Heart left ventricle (tissue), 13 donors: Measurements from ENCODE around the gene MPPED2.

ENCODE experiments used
- POLR2A ChIP-seq, 2 donors: fragments of 450-650 bp; IDR thresholded peaks; one replicate each; pipeline ENCODE4 v1.6.1; 2017; ENCODE audit warnings: antibody characterized with exemption in 2 of 2, mild to moderate bottlenecking in 2 of 2, moderate library complexity in 2 of 2
- TF ChIP-seq, protein P1 (sequence below), 12 donors: fragments of 200-600 bp; sonication (generic) in 4 of 12; IDR thresholded peaks; one replicate each; pipeline versions ENCODE4 v1.5.0 to v1.8.0; 2018 to 2022; ENCODE audit warnings: antibody characterized with exemption in 12 of 12, mild to moderate bottlenecking in 5 of 12
- donor health status: ischemic (EF 13 %, LVEDD 7.1; RV severe dilation, severe dysfunction).
- donor health status: DM: no; HTN: yes; CAD: no.
- donor health status: DM: no; HTN: no; CAD: no.
- donor health status: ischemic (EF 25% LVEDD 6.9; RV normal size, moderate dysfunction).
- donor health status: ischemic (EF 25% LVEDD 5.7; RV mildly dilated, moderate dysfunction).
- donor health status: ischemic (EF 35%, LVEDD 5.7; RV mildly dilated, moderate dysfunction).
- donor health status: nonischemic (EF 11% LVEDD 7.7; RV severe dilation, severe dysfunction).
- donor health status: DM: yes; HTN: yes; CAD: no.
- donor health status: PGD.
- donor health status: ischemic (EF 29% LVEDD 5.4; RV normal size, mild dysfunction).
- donor health status: nonischemic (EF 23%, LVEDD 6.1; RV moderate dilation, normal function).

DNA sequence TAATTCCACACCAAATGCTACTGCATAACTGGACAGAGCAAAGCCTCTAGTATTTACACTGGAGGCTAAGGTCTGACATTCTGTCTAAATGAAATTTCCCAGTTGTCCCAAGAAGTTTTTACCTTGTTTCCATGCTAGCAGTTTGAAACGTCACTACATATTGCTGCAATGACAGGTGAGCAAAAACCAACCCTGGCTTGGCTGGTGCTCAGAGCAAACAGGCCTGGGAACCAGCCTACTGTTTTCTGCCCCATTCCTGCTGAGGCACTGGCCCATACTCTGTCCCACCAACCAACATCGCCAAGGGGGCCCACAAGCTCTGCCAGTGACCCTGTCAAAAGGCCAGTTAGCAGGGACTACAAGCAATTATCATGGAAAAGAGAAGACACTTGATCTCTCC, 131.1 kb downstream of the MPPED2 start:
- TF ChIP-seq, protein P1, sequence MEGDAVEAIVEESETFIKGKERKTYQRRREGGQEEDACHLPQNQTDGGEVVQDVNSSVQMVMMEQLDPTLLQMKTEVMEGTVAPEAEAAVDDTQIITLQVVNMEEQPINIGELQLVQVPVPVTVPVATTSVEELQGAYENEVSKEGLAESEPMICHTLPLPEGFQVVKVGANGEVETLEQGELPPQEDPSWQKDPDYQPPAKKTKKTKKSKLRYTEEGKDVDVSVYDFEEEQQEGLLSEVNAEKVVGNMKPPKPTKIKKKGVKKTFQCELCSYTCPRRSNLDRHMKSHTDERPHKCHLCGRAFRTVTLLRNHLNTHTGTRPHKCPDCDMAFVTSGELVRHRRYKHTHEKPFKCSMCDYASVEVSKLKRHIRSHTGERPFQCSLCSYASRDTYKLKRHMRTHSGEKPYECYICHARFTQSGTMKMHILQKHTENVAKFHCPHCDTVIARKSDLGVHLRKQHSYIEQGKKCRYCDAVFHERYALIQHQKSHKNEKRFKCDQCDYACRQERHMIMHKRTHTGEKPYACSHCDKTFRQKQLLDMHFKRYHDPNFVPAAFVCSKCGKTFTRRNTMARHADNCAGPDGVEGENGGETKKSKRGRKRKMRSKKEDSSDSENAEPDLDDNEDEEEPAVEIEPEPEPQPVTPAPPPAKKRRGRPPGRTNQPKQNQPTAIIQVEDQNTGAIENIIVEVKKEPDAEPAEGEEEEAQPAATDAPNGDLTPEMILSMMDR (IDR thresholded peaks at IDR 0.05), result no peak
- no peak for TF ChIP-seq POLR2A (IDR thresholded peaks at IDR 0.05)
